Fibroblast of pulmonary artery (primary cell): ENCODE measurements around the gene TTLL12.
A peak's percentile ranks its signal among the peaks of the same experiment; 100 is the strongest.

Experiments
- DNase-seq: peaks from one replicate; pipeline ENCODE4 v3.0.0-alpha.2; 2010; ENCODE audit warnings: low read depth
- H3K4me3 ChIP-seq: replicated peaks from 2 replicates; pipeline ENCODE4 v1.5.1; 2011; ENCODE audit warnings: low read depth, mild to moderate bottlenecking, control low read depth, low read length, moderate library complexity
- CTCF ChIP-seq: IDR thresholded peaks from 2 replicates; pipeline ENCODE4 v1.5.1; 2011; ENCODE audit warnings: mild to moderate bottlenecking, control low read depth, low read length, inconsistent platforms; ENCODE audit errors: missing control alignments

Gene TTLL12

GRCh38 chr22:43200031-43200430, 13.1 kb upstream of the TTLL12 start:
- no peak for DNase-seq
- no peak for TF ChIP-seq CTCF
- H3K4me3 ChIP-seq = no peak overlapping the region

GRCh38 chr22:43199541-43199940, 12.6 kb upstream of the TTLL12 start:
- DNase-seq = no peak
- no peak for TF ChIP-seq CTCF
- no peak overlapping the region for H3K4me3 ChIP-seq

GRCh38 chr22:43198936-43199335, 12.0 kb upstream of the TTLL12 start:
- no peak overlapping the region for H3K4me3 ChIP-seq
- TF ChIP-seq CTCF = no peak
- DNase-seq = no peak

- no peak overlapping the region for H3K4me3 ChIP-seq
- DNase-seq = no peak
- no peak for TF ChIP-seq CTCF
Measured at GRCh38 chr22:43198126-43198525, 11.2 kb upstream of the TTLL12 start.

GRCh38 chr22:43197271-43197941, 10.5 kb upstream of the TTLL12 start:
- no peak overlapping the region for H3K4me3 ChIP-seq
- DNase-seq = peak; percentile 12
- no peak for TF ChIP-seq CTCF

- no peak overlapping the region for H3K4me3 ChIP-seq
- TF ChIP-seq CTCF = no peak
- DNase-seq = no peak
Measured at GRCh38 chr22:43191831-43192230, 4.9 kb upstream of the TTLL12 start.

- H3K4me3 ChIP-seq = no peak overlapping the region
- DNase-seq = no peak
- TF ChIP-seq CTCF = no peak
Measured at GRCh38 chr22:43188829-43189545, 2.1 kb upstream of the TTLL12 start.
